HEK293 (cell line): ENCODE measurements around the gene ZNF318.

Experiments
- CTCF ChIA-PET: fragments of 350-600 bp; formaldehyde crosslinking; extraction: SDS; loops from one replicate; lab custom pipeline; 2021; ENCODE audit warnings: antibody characterized with exemption; lab: Yijun Ruan, JAX
- POLR2A ChIA-PET: fragments of 300-600 bp; formaldehyde crosslinking; extraction: SDS; loops from one replicate; lab custom pipeline; 2020; ENCODE audit warnings: antibody characterized with exemption, inconsistent platforms; lab: Yijun Ruan, JAX
- H3K27ac ChIP-seq: fragments of 200-500 bp; sonication (Bioruptor generic); 2 replicates; pipeline ENCODE4 v1.5.1; 2014; ENCODE audit warnings: low read depth, low read length, control low read depth, inconsistent platforms; ENCODE audit errors: extremely low read depth
- H3K36me3 ChIP-seq, 2 experiments: fragments of 200-500 bp in 1 of 2; sonication (Bioruptor generic) in 1 of 2; 1 replicate in 1 of 2; 2 replicates in 1 of 2; pipeline ENCODE4 v1.5.1; 2014 to 2017; ENCODE audit warnings: inconsistent platforms in 2 of 2, low read length in 2 of 2; ENCODE audit not compliant: control insufficient read depth in 2 of 2, insufficient read depth in 1 of 2
- H3K4me1 ChIP-seq: fragments of 200-500 bp; sonication (Bioruptor generic); 2 replicates; pipeline ENCODE4 v1.5.1; 2014; ENCODE audit warnings: mild to moderate bottlenecking, low read length, inconsistent platforms; ENCODE audit not compliant: control insufficient read depth, insufficient read depth
- H3K4me3 ChIP-seq: 2 replicates; pipeline ENCODE4 v1.5.1; 2011; ENCODE audit warnings: low read depth, mild to moderate bottlenecking, control low read depth, low read length, moderate library complexity
- H3K9me3 ChIP-seq: fragments of 200-500 bp; sonication (Bioruptor generic); 2 replicates; pipeline ENCODE4 v1.5.1; 2014; ENCODE audit warnings: low read depth, low read length, inconsistent platforms; ENCODE audit not compliant: control insufficient read depth, insufficient read depth
- GLIS2 ChIP-seq: fragments of 450-650 bp; formaldehyde crosslinking; IDR thresholded peaks from 2 replicates; pipeline ENCODE4 v1.5.1; 2016; ENCODE audit warnings: missing biosample characterization, missing genetic modification characterization
- SP3 ChIP-seq: fragments of 450-650 bp; formaldehyde crosslinking; IDR thresholded peaks from 2 replicates; pipeline ENCODE4 v1.5.1; 2016; ENCODE audit warnings: missing biosample characterization, missing genetic modification characterization
- TSHZ1 ChIP-seq: fragments of 450-650 bp; formaldehyde crosslinking; IDR thresholded peaks from 2 replicates; pipeline ENCODE4 v1.5.1; 2016; ENCODE audit warnings: missing biosample characterization, missing genetic modification characterization, borderline replicate concordance
- ZBTB20 ChIP-seq: fragments of 450-650 bp; formaldehyde crosslinking; IDR thresholded peaks from 2 replicates; pipeline ENCODE4 v1.5.1; 2016; ENCODE audit warnings: missing biosample characterization, missing genetic modification characterization
- ZBTB26 ChIP-seq: fragments of 450-650 bp; formaldehyde crosslinking; optimal IDR thresholded peaks from 2 replicates; pipeline ENCODE3; 2016; ENCODE audit warnings: missing biosample characterization, mild to moderate bottlenecking, missing genetic modification characterization
- ZBTB7A ChIP-seq: fragments of 450-650 bp; formaldehyde crosslinking; IDR thresholded peaks from 2 replicates; pipeline ENCODE4 v1.5.1; 2016; ENCODE audit warnings: low read depth, missing biosample characterization, missing genetic modification characterization
- ZBTB8A ChIP-seq: fragments of 450-650 bp; formaldehyde crosslinking; IDR thresholded peaks from 2 replicates; pipeline ENCODE4 v1.5.1; 2016; ENCODE audit warnings: missing biosample characterization, missing genetic modification characterization
- ZNF148 ChIP-seq: fragments of 450-650 bp; formaldehyde crosslinking; IDR thresholded peaks from 2 replicates; pipeline ENCODE4 v1.5.0; 2017; ENCODE audit warnings: missing biosample characterization, missing genetic modification characterization, borderline replicate concordance
- ZNF19 ChIP-seq: fragments of 450-650 bp; formaldehyde crosslinking; IDR thresholded peaks from 2 replicates; pipeline ENCODE4; 2016; ENCODE audit warnings: missing biosample characterization, missing genetic modification characterization, low read depth
- ZNF26 ChIP-seq: fragments of 450-650 bp; formaldehyde crosslinking; IDR thresholded peaks from 2 replicates; pipeline ENCODE4 v1.5.1; 2016; ENCODE audit warnings: missing biosample characterization, missing genetic modification characterization
- ZNF280C ChIP-seq: fragments of 450-650 bp; formaldehyde crosslinking; IDR thresholded peaks from 2 replicates; pipeline ENCODE4 v1.5.1; 2016; ENCODE audit warnings: missing biosample characterization, missing genetic modification characterization
- ZNF513 ChIP-seq: fragments of 450-650 bp; IDR thresholded peaks from 2 replicates; pipeline ENCODE4 v1.5.1; 2018; ENCODE audit warnings: missing biosample characterization, missing genetic modification characterization
- ZNF561 ChIP-seq: fragments of 450-650 bp; IDR thresholded peaks from 2 replicates; pipeline ENCODE4 v1.5.1; 2018; ENCODE audit warnings: missing biosample characterization, missing genetic modification characterization, borderline replicate concordance
- ZNF654 ChIP-seq: fragments of 450-650 bp; formaldehyde crosslinking; IDR thresholded peaks from 2 replicates; pipeline ENCODE4 v1.5.1; 2016; ENCODE audit warnings: low read depth, missing biosample characterization, missing genetic modification characterization
- ZNF747 ChIP-seq: fragments of 450-650 bp; formaldehyde crosslinking; IDR thresholded peaks from 2 replicates; pipeline ENCODE4 v1.5.1; 2016; ENCODE audit warnings: missing biosample characterization, missing genetic modification characterization
- ZSCAN18 ChIP-seq: fragments of 450-650 bp; formaldehyde crosslinking; IDR thresholded peaks from 2 replicates; pipeline ENCODE4 v1.5.1; 2016; ENCODE audit warnings: missing biosample characterization, missing genetic modification characterization

ZNF318 gene

GRCh38 chr6:43361269-43361668 lies 8.2 kb downstream of the ZNF318 start:
- Histone ChIP-seq H3K4me1 (no peaks in the 10 kb centered on the region), H3K9me3 (no peaks in the 10 kb centered on the region)
- TF ChIP-seq ZNF654 (tag by site-specific recombination) (no peak), ZBTB26 (tag by site-specific recombination) (no peak), ZBTB20 (tag by site-specific recombination) (no peak), ZBTB8A (tag by site-specific recombination) (no peak), GLIS2 (no peak), ZNF19 (tag by site-specific recombination) (no peak), ZNF561 (tag by site-specific recombination) (no peak), ZBTB7A (tag by site-specific recombination) (no peak), SP3 (no peak), ZNF747 (tag by site-specific recombination) (no peak)
- TF ChIP-seq, all 188 proteins: peak for 0
- Histone ChIP-seq H3K36me3 (peaks cover 53 to 91% of the 10 kb centered on the region in 2 experiments), H3K4me3 (no peak overlapping the region), H3K27ac (no peak overlapping the region)
- ChIA-PET POLR2A (interaction anchor here (0.6 to 1.8 kb wide), 2 partner anchors 8 to 12 kb away, joined by 6 to 9 read pairs; partner anchors contain the start of gene ZNF318), CTCF (interaction anchor here (1.1 to 2.0 kb wide), 5 partner anchors 27 to 146 kb away, joined by 4 to 10 read pairs (median 5); no protein-coding TSS in a partner anchor)

GRCh38 chr6:43359831-43360230 lies 9.6 kb downstream of the ZNF318 start:
- Histone ChIP-seq H3K27ac (no peak overlapping the region), H3K9me3 (no peaks in the 10 kb centered on the region), H3K4me1 (no peaks in the 10 kb centered on the region), H3K4me3 (no peak overlapping the region), H3K36me3 (peaks cover 57 to 95% of the 10 kb centered on the region in 2 experiments)
- no peak for TF ChIP-seq ZNF26
- CTCF ChIA-PET, result interaction anchor here (0.5 to 1.9 kb wide), 4 partner anchors 8 to 218 kb away, joined by 3 to 8 read pairs (median 4); no protein-coding TSS in a partner anchor
- POLR2A ChIA-PET, result interaction anchor here (1.2 to 1.8 kb wide), 2 partner anchors 10 kb away, joined by 3 to 9 read pairs; partner anchors contain the start of gene ZNF318

- Histone ChIP-seq H3K36me3 (peaks cover 57 to 95% of the 10 kb centered on the region in 2 experiments), H3K4me3 (no peak overlapping the region), H3K9me3 (no peaks in the 10 kb centered on the region), H3K4me1 (no peaks in the 10 kb centered on the region), H3K27ac (no peak overlapping the region)
- POLR2A ChIA-PET, result interaction anchor here (1.2 kb wide), 1 partner anchor 10 kb away, joined by 3 read pairs; the partner anchor contains the start of gene ZNF318
- CTCF ChIA-PET, result interaction anchor here (0.8 kb wide), 2 partner anchors 9 to 25 kb away, joined by 3 read pairs; no protein-coding TSS in a partner anchor
- TF ChIP-seq ZSCAN18 (tag by site-specific recombination), result no peak
- no peak for TF ChIP-seq TSHZ1 (tag by site-specific recombination)
- TF ChIP-seq ZNF513 (tag by site-specific recombination), result no peak
- TF ChIP-seq ZNF280C (tag by site-specific recombination), result no peak
- TF ChIP-seq ZNF148 (tag by site-specific recombination), result no peak
Observed at GRCh38 chr6:43359381-43359780, 10.1 kb downstream of the ZNF318 start.
